Activated naive CD4-positive, alpha-beta T cell treated with anti-CD3 and anti-CD28 coated beads for 36 hours (primary cell): ENCODE results near the gene CMTM5. TPM values are rescaled to one million over a fixed set of nuclear protein-coding genes. Genes with fewer than 3 reads are reported as not detected.

Experiments used
- CTCF ChIA-PET: fragments of 350-600 bp; sonication (Branson Sonifier 250); formaldehyde crosslinking; loops from one replicate; lab custom pipeline; 2021; ENCODE audit warnings: antibody characterized with exemption; lab: Charles Lee
- DNase-seq: peaks from one replicate; pipeline ENCODE4 v3.0.0-alpha.2; 2020
- H3K27ac Mint-ChIP-seq: one replicate; pipeline ENCODE4 v1.8.0; 2021; ENCODE audit warnings: mild to moderate bottlenecking, mixed read lengths
- H3K27me3 Mint-ChIP-seq: one replicate; pipeline ENCODE4 v1.8.0; 2021; ENCODE audit warnings: low read depth, mixed read lengths
- H3K36me3 Mint-ChIP-seq: one replicate; pipeline ENCODE4 v1.8.0; 2021; ENCODE audit warnings: low read depth, mixed read lengths
- H3K4me1 Mint-ChIP-seq: one replicate; pipeline ENCODE4 v1.8.0; 2021; ENCODE audit warnings: low read depth, mixed read lengths
- H3K4me3 Mint-ChIP-seq: one replicate; pipeline ENCODE4 v1.8.0; 2021; ENCODE audit warnings: mild to moderate bottlenecking, moderate library complexity, mixed read lengths
- H3K9me3 Mint-ChIP-seq: one replicate; pipeline ENCODE4 v1.8.0; 2021; ENCODE audit warnings: mixed read lengths
- intact Hi-C: fragments of 100-400 bp; cut with micrococcal nuclease; formaldehyde crosslinking; loops from one replicate; pipeline ENCODE4 v1.15.1; 2023
- total RNA-seq, 2 experiments: library from RNA; stranded (reverse); gene quantifications; one replicate each; pipeline ENCODE4 v1.2.3, GENCODE V29; 2021

Gene CMTM5
- total RNA-seq, 2 experiments from 2014 or later = not detected

GRCh38 chr14:23405096-23405495 lies 28.2 kb downstream of the CMTM5 start:
- H3K27me3 Mint-ChIP-seq = no peaks in the 10 kb centered on the region
- DNase-seq = no peak
- intact Hi-C loops = no loop called here
- H3K27ac Mint-ChIP-seq = no peak overlapping the region
- no peak overlapping the region for H3K4me3 Mint-ChIP-seq
- no peaks in the 10 kb centered on the region for H3K4me1 Mint-ChIP-seq
- H3K36me3 Mint-ChIP-seq = no peaks in the 10 kb centered on the region
- H3K9me3 Mint-ChIP-seq = no peaks in the 10 kb centered on the region
- CTCF ChIA-PET = no interaction called here

DNA sequence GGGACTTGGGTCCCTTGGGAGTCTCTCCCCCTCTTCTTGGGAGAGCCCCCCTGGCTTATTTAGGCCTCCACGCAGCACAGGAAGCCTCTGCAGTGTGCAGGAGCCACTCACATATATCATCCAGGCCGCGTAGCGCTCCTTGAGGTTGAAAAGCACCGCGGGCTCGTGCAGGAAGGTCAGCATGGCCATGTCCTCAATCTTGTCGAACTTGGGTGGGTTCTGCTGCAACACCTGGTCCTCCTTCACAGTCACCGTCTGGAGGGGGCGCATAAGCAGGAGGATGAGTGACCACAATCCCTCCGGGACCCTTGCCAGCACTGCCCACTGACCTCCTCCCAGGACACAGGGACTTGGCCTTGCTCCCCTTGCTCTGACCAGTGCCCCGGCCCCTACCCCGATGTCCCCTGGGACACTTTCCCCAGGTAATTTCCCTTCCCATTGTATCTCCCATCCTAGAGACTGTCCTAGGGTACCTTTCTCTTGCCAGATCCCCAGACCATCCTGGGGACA lies 28.7 kb downstream of the CMTM5 start:
- CTCF ChIA-PET = no interaction called here
- no peaks in the 10 kb centered on the region for H3K27me3 Mint-ChIP-seq
- no peaks in the 10 kb centered on the region for H3K9me3 Mint-ChIP-seq
- no peak overlapping the region for H3K4me3 Mint-ChIP-seq
- no peak overlapping the region for H3K27ac Mint-ChIP-seq
- no peaks in the 10 kb centered on the region for H3K4me1 Mint-ChIP-seq
- no peaks in the 10 kb centered on the region for H3K36me3 Mint-ChIP-seq
- no peak for DNase-seq
- intact Hi-C loops = no loop called here

- intact Hi-C loops = no loop called here
- CTCF ChIA-PET = no interaction called here
- H3K9me3 Mint-ChIP-seq = no peaks in the 10 kb centered on the region
- no peak for DNase-seq
- H3K27me3 Mint-ChIP-seq = no peaks in the 10 kb centered on the region
- no peaks in the 10 kb centered on the region for H3K36me3 Mint-ChIP-seq
- no peak overlapping the region for H3K27ac Mint-ChIP-seq
- no peaks in the 10 kb centered on the region for H3K4me1 Mint-ChIP-seq
- no peak overlapping the region for H3K4me3 Mint-ChIP-seq
Observed at GRCh38 chr14:23406244-23406643, 29.4 kb downstream of the CMTM5 start.

DNA sequence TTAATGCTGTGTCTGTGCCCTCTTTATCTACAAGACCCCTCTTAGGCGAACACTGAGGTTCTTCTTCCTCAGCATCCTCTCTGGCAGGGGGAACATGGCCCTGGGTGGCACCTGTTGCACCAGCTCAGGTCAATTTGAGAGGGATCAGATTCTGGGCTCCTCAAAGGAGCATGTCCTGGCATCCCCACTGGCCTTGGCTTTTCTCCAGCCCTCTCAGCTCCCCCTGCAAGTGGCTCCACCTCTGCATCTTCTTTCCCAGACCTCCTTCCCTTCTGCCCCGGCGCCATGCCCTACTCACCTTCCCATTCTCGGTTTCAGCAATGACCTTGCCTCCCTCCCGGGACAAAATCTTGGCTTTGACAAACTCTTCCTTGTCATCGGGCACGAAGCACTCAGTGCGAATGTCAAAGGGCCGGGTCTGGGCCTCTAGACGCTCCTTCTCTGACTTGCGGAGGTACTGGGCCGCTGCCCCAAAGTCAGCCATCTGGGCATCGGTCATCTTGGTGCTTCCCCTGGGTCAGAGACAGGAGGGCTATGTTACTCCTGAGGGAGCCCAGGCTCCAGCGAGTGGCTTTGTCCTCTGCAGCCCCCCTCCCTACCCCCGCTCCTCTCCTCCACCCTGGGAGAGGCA lies 30.0 kb downstream of the CMTM5 start:
- Mint-ChIP-seq H3K36me3 (no peaks in the 10 kb centered on the region), H3K27me3 (no peaks in the 10 kb centered on the region), H3K4me3 (no peak overlapping the region), H3K9me3 (no peaks in the 10 kb centered on the region), H3K4me1 (no peaks in the 10 kb centered on the region), H3K27ac (no peak overlapping the region)
- no peak for DNase-seq
- intact Hi-C loops = no loop called here
- CTCF ChIA-PET = no interaction called here

DNA sequence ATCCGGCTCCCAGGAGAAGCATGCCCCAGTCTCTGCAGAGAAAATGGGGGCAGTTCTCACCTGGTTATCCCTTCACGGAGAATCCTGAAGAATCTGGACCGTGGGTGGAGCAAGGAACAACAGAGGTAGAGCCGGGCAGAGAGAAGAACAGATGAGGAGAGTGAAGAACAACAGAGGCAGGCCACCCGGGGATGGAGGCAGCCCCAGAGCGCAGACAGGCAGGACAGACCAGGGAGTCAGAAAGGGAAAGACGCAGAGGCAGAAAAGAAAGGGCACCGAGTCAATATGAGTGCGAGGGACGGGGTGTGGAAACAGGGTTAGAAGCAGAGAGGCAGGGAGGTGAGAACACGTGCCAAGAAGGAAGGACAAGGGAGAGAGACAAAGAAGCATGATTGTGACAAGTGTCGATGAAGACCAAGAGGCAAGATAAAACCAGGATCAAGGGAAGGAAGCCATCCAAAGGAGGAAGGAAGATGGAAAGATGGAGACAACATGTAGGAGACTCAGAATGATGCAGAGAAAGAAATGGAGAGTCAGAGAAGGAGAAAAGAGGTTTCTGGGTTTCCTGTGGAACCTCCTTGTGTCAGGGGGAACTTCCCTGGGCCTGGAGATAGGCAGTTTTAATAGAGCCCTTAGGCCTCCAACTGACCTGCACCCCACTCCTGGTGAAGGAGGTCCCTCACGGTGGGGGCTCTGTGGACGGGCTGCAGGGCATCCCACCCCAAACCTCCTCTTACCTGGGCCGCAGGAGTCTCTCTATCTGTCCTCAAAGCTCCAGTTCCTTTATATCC lies 30.9 kb downstream of the CMTM5 start, which contains the start of gene MYH6:
Gene MYH6, minus strand, starts transcription at position 758 of the 791 bp plus-strand sequence. CDS start 1,050 bp downstream, outside the sequence.
- Mint-ChIP-seq H3K27ac (no peak within 1 kb of the TSS), H3K4me3 (no peak within 1 kb of the TSS), H3K9me3 (no peaks in the 10 kb centered on the region), H3K27me3 (no peaks in the 10 kb centered on the region), H3K36me3 (no peaks in the 10 kb centered on the region), H3K4me1 (no peaks in the 10 kb centered on the region)
- CTCF ChIA-PET = no interaction called here
- intact Hi-C loops = no loop called here
- DNase-seq = no peak

GRCh38 chr14:23408307-23408630 lies 31.4 kb downstream of the CMTM5 start:
- Mint-ChIP-seq H3K4me1 (no peaks in the 10 kb centered on the region), H3K27ac (no peak overlapping the region), H3K36me3 (no peaks in the 10 kb centered on the region), H3K27me3 (no peaks in the 10 kb centered on the region), H3K9me3 (no peaks in the 10 kb centered on the region), H3K4me3 (no peak overlapping the region)
- no peak for DNase-seq
- CTCF ChIA-PET = no interaction called here
- intact Hi-C loops = no loop called here

- intact Hi-C loops = no loop called here
- H3K4me3 Mint-ChIP-seq = no peak overlapping the region
- no peak for DNase-seq
- no peaks in the 10 kb centered on the region for H3K27me3 Mint-ChIP-seq
- CTCF ChIA-PET = no interaction called here
- no peaks in the 10 kb centered on the region for H3K9me3 Mint-ChIP-seq
- H3K4me1 Mint-ChIP-seq = no peaks in the 10 kb centered on the region
- H3K36me3 Mint-ChIP-seq = no peaks in the 10 kb centered on the region
- H3K27ac Mint-ChIP-seq = no peak overlapping the region
Observed at GRCh38 chr14:23409475-23409874, 32.6 kb downstream of the CMTM5 start.

GRCh38 chr14:23409966-23410635 lies 33.3 kb downstream of the CMTM5 start:
- intact Hi-C loops = no loop called here
- no peak for DNase-seq
- no peaks in the 10 kb centered on the region for H3K36me3 Mint-ChIP-seq
- CTCF ChIA-PET = no interaction called here
- H3K4me1 Mint-ChIP-seq = no peaks in the 10 kb centered on the region
- H3K9me3 Mint-ChIP-seq = no peaks in the 10 kb centered on the region
- no peak overlapping the region for H3K27ac Mint-ChIP-seq
- no peak overlapping the region for H3K4me3 Mint-ChIP-seq
- no peaks in the 10 kb centered on the region for H3K27me3 Mint-ChIP-seq

- H3K27ac Mint-ChIP-seq = no peak overlapping the region
- H3K4me1 Mint-ChIP-seq = no peaks in the 10 kb centered on the region
- no peak for DNase-seq
- H3K9me3 Mint-ChIP-seq = no peaks in the 10 kb centered on the region
- CTCF ChIA-PET = interaction anchor here (0.8 kb wide), 1 partner anchor 31 kb away, joined by 3 read pairs; no protein-coding TSS in a partner anchor
- no peaks in the 10 kb centered on the region for H3K27me3 Mint-ChIP-seq
- H3K4me3 Mint-ChIP-seq = no peak overlapping the region
- H3K36me3 Mint-ChIP-seq = no peaks in the 10 kb centered on the region
- intact Hi-C loops = no loop called here
Observed at GRCh38 chr14:23411563-23412525, 35.0 kb downstream of the CMTM5 start.

GRCh38 chr14:23413681-23414080 lies 36.8 kb downstream of the CMTM5 start:
- Mint-ChIP-seq H3K4me1 (no peaks in the 10 kb centered on the region), H3K27ac (no peak overlapping the region), H3K4me3 (no peak overlapping the region), H3K36me3 (no peaks in the 10 kb centered on the region), H3K27me3 (no peaks in the 10 kb centered on the region), H3K9me3 (no peaks in the 10 kb centered on the region)
- CTCF ChIA-PET = interaction anchor here (0.9 kb wide), 1 partner anchor 10 kb away, joined by 3 read pairs; no protein-coding TSS in a partner anchor
- intact Hi-C loops = no loop called here
- DNase-seq = no peak

DNA sequence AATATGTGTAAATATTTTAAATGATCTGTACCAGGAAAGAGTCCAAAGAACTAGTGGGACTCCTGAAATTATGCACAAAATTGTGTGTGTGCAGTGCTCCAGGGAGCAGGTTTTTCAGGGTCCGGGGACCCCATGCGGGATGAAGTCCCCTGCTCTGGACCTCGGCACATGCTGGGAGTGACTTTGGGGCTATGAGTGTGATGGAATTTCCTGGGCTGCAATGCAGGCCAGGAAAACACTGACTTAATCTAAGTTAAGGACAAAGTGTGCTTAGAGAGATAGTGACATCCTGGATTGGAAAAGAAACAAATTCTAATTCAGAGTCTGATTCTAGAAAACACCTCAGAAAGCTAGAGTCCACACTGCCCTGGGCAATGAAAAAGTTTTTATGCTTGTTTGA lies 37.4 kb downstream of the CMTM5 start:
- Mint-ChIP-seq H3K27ac (no peak overlapping the region), H3K36me3 (no peaks in the 10 kb centered on the region), H3K4me1 (no peaks in the 10 kb centered on the region), H3K9me3 (no peaks in the 10 kb centered on the region), H3K4me3 (no peak overlapping the region), H3K27me3 (no peaks in the 10 kb centered on the region)
- DNase-seq = no peak
- CTCF ChIA-PET = no interaction called here
- intact Hi-C loops = no loop called here
